T-helper 2 cell (primary cell): Measurements from ENCODE around the gene RNF115.
"Not testable (repeated sequence)": the region's sequence is repeated elsewhere in the genome, so short reads cannot be mapped to it uniquely, and the experiment has no call there.

Source experiments
- DNase-seq, 5 experiments: peaks; one replicate each; pipeline versions ENCODE4 v3.0.0 to v3.0.0-alpha.2; 2012 to 2022

Gene RNF115

DNA sequence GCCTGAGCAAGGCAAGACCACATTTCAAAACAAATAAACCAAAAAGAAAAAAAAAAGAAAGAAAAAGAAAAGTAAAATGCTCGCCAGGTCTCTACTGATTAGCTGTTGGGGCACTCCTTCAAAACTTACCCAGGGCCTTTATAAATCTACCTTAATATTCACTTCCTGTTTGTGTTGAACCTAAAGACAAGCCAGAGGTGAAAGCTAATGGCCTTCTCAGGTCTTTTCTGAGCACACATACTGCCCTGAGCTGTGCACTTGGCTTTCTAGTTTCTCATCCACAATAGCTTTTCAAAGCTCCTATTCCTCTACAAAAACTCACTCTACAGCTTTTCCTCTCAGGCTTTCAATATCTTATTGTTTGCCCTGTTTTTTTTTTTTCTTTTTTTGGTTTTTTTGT, 50.5 kb downstream of the RNF115 start:
- DNase-seq: no peak

DNA sequence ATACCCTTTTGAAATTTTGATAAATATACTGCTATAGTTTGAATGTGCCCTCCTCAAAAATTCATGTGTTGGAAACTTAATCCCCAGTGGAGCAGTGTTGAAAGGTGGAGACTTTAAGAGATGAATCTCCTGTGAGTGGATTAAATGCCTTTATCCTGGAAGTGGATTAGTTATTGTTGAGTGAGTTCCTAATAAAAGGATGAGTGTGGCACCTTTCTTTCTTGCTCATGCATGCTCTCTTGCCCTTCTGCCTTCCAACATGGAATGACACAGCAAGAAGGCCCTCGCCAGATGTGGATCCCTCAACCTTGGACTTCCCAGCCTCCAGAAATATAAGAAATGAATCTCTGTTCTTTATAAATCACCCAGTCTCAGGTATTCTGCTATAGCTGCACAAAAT, 52.8 kb downstream of the RNF115 start:
- no peak for DNase-seq

DNA sequence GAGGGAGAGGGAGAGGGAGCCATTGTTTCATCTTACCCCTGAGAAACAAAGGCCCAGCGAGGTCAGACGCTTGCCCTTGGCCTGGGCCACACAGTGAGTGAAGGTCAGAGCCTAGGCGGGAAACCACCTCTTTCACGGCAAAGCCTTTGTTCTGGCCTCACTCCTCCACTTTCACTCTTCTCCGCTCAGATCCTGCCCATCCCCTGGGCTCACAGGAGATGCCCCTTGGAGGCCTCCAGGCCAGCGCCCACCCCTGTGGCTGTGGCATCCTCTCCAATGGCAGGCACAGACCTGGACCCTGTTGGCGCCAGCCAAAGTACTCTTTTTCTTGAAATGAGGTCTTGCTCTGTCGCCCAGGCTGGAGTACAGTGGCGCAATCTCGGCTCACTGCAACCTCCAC, 55.9 kb downstream of the RNF115 start:
- not testable (repeated sequence) for DNase-seq

DNA sequence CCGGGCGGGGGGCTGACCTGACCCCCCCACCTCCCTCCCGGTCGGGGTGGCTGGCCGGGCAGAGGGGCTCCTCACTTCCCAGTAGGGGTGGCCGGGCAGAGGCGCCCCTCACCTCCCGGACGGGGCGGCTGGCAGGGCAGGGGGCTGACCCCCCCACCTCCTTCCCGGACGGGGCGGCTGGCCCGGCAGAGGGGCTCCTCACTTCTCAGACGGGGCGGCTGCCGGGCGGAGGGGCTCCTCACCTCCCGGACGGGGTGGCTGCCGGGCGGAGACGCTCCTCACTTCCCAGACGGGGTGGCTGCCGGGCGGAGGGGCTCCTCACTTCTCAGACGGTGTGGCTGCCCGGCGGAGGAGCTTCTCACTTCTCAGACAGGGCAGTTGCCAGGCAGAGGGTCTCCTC, 57.0 kb downstream of the RNF115 start:
- DNase-seq: not testable (repeated sequence)

DNA sequence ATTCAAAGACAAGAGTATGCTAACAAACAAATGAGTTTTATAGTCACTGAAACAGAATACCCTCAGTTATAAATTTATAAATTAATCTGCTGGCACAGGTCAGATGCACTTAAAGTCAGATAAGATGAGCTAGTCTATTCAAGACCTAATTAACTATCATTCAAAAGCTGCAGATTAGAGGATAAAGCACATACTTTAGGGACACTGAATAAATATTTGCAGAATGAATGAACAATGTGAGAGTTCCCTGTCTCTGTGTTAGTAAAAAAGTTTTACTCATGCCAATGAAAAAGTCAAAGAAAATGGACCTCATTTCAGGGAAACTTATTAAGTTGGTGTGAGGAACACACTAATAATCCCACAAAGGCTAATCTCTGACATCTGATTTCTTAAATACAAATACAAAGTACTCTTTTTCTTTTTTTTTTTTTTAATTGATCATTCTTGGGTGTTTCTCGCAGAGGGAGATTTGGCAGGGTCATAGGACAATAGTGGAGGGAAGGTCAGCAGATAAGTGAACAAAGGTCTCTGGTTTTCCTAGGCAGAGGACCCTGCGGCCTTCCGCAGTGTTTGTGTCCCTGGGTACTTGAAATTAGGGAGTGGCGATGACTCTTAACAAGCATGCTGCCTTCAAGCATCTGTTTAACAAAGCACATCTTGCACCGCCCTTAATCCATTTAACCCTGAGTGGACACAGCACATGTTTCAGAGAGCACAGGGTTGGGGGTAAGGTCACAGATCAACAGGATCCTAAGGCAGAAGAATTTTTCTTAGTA, 58.1 kb downstream of the RNF115 start:
- not testable (repeated sequence) for DNase-seq

DNA sequence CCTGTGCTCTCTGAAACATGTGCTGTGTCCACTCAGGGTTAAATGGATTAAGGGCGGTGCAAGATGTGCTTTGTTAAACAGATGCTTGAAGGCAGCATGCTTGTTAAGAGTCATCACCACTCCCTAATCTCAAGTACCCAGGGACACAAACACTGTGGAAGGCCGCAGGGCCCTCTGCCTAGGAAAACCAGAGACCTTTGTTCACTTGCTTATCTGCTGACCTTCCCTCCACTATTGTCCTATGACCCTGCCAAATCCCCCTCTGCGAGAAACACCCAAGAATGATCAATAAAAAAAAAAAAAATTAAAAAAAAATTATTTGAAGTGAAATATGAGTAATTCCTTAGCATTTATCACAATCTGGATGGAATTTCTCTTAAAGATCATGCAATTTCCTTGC, 58.8 kb downstream of the RNF115 start:
- DNase-seq: not testable (repeated sequence)

DNA sequence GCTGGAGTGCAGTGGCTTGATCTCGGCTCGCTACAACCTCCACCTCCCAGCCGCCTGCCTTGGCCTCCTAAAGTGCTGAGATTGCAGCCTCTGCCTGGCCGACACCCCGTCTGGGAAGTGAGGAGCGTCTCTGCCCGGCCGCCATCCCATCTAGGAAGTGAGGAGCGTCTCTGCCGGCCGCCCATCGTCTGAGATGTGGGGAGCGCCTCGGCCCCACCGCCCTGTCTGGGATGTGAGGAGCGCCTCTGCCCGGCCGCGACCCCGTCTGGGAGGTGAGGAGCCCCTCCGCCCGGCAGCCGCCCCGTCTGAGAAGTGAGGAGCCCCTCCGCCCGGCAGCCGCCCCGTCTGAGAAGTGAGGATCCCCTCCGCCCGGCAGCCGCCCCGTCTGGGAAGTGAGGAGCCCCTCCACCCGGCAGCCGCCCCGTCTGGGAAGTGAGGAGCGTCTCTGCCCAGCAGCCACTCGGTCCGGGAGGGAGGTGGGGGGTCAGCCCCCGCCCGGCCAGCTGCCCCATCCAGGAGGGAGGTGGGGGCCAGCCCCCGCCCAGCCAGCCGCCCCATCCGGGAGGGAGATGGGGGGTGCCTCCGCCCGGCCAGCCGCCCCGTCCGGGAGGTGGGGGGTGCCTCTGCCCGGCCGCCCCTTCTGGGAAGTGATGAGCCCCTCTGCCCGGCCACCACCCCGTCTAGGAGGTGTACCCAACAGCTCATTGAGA, 59.5 kb downstream of the RNF115 start:
- not testable (repeated sequence) for DNase-seq

DNA sequence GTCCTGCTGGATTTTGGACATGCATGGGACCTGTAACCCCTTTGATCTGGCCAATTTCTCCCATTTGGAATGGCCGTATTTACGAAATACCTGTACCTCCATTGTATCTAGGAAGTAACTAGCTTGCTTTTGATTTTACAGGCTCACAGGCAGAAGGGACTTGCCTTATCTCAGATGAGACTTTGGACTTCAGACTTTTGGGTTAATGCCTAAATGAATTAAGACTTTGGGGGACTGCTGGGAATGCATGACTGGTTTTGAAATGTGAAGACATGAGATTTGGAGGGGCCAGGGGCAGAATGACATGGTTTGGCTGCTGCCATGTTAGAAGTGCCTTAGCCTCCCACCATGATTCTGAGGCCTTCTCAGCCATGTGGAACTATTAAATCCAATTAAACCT, 61.9 kb downstream of the RNF115 start:
- DNase-seq: not testable (repeated sequence)

DNA sequence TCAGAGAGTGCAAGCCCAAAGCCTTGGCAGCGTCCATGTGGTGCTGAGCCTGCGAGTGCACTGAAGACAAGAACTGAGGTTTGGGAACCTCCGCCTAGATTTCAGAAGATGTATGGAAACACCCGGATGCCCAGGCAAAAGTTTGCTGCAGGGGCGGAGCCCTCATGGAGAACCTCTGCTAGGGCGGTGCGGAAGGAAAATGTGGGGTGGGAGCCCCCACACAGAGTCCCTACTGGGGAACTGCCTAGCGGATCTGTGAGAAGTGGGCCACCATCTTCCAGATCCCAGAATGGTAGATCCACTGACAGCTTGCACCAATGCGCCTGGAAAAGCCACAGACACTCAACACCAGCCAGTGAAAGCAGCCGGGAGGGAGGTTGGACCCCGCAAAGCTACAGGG, 62.4 kb downstream of the RNF115 start:
- not testable (repeated sequence) for DNase-seq

DNA sequence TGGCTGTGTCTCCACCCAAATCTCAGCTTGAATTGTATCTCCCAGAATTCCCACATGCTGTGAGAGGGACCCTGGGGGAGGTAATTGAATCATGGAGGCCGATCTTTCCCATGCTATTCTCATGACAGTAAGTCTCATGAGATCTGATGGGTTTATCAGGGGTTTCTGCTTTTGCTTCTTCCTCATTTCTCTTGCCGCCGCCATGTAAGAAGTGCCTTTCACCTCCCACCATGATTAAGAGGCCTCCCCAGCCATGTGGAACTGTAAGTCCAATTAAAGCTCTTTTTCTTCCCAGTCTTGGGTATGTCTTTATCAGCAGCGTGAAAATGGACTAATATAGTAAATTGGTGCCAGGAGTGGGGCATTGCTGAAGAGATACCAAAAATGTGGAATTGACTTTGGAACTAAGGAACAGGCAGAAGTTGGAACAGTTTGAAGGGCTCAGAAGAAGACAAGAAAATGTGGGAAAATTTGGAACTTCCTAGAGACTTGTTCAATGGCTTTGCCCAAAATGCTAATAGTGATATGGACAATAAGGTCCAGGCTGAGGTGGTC, 63.4 kb downstream of the RNF115 start:
- not testable (repeated sequence) for DNase-seq

DNA sequence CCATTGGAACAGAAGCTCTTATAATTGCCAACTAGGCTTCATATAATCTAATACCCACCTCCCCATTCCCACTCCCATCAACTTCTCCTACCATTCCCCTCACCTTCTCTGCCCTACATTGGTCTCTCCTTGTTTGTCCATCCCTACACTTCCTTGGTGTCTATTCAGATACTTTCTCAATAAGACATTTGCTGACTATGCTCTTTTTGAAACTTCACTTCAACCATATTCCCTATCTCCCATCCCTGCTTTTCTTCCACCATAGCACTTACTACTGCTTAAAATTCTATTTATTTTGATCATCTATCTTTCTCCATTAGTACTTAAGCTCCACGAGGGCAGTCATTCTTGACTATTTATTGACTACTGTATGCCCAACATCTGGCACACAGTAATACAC, 64.2 kb downstream of the RNF115 start:
- DNase-seq: no peak

DNA sequence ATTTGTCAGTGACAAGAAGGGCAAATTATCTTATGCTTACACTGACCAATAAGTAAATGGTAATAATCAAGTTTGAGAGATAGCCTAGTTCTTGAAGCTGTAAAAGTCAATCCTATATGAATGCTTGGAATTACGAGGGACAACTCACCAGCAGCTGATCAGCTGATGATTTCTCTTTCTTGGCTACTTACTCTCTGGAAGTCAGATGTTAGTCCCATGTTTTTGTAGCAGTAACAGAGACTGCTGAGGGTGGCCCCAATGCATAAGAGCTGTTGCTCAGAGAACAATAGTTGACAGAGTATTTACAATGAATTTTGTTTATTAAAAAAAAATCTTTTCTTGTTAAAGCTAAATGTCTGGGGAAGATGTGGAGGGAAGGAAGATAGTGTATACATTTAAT, 65.3 kb downstream of the RNF115 start:
- no peak for DNase-seq

DNA sequence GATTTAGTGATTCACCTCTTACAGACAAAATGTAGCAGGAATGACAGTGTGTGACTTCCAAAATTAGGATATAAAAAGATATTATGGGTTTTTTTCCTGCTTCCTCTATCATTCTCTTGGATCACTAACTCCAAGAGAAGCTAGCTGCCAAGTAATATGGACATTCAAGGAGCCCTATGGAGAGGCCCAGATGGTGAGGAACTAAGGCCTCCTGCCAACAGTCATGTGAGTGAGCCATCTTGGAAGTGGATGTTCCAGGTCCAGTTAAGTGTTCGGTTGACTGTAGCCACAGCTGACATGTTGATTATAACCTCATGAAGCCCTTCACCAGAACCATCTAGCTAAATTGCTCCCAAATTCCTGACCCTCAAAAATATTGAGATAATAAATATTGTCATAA, 65.8 kb downstream of the RNF115 start:
- DNase-seq: no peak

DNA sequence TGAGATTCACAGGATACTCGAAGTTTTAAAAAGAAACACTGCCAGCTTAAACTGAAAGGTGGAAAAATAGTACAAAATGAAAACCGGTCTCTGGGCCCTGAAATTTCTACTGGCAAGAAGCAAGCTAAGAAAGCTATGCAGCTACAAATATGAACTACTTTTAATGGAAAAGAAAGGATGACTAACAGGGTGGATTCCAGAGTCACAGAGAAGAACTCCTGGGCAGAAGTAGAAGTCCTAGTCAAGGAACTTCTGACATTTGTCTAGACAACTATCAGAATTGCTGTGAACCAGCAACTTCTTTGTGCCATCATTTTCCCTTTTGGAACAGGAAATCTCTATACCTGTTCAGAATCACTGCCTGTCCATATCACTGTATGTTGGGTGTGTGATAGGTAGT, 66.5 kb downstream of the RNF115 start:
- no peak for DNase-seq

DNA sequence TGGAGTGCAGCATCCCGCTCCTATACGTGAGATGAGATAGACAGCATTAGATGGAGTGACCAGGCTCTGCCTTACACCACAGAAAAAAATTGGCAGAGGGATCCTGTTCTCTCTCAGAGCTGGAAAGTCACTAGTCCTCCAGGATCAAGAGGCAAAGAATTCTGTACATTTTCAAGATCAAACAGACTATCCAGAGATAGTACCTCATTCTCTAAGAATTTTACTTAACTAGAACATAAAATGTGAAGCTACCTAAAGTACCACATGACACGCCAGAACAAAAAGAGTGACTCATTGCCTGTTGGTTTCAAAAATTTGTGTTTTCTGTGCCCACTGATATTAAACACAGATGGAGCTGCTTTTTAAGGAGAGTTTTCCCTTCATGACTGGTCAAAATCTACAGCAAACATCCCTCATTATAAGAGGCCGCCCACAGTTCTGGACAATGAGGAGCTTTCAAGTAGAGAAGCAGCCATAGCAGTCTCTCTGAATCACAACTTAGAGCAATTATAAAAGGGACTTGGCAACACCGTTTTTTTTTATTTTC, 72.3 kb downstream of the RNF115 start:
- no peak for DNase-seq

DNA sequence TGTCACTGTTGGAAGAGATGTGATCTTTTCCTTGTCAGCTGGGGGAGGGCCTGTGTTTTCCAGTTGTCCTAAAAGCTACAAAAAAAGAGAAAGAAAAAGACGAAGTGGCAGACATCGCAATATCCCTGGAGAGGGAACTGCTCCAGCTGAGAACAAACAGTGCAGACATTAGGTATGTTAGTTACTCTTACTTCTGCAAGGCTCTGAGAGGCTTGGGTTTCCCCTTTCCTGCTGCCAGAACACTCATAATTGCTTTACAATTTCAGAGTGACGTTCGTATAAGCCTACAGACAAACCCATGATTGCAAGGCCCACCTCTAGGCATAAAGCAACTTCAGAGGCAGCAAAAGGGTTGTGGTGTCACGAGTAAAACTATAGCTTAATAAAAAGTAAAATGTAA, 73.5 kb downstream of the RNF115 start:
- DNase-seq: no peak

DNA sequence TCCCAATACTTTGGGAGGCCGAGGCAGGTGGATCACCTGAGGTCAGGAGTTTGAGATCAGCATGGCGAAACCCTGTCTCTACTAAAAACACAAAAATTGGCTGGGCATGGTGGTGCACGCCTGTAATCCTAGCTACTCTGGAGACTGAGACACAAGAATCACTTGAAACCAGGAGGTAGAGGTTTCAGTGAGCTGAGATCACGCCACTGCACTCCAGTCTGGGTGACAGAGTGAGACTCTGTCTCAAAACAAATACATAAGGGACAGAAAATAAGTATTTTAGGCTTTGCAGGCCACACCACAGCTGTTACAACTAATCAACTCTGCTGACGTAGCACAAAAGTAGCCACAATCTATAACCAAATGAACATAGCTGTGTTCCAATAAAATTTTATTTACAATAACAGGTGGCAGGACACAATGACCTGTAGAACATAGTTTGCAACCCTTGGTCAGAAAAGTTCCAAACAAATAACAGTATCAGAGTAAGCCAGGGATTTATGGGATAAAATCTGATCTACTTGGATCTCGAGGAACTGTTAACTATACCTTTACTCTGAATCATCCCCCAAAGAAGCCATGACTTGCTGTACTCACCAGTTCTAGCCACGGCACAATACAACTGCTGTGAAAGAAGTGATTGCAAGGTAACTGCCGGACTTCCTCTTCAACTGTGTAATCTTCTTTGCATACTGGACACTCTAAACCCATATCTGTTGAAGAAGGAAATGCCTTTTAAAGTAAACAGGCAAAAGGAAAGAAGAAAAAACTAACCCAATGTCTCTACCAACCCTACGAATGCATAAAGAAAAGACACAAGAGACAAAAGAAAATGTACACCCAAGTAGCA, 76.3 kb downstream of the RNF115 start:
- DNase-seq: no peak

DNA sequence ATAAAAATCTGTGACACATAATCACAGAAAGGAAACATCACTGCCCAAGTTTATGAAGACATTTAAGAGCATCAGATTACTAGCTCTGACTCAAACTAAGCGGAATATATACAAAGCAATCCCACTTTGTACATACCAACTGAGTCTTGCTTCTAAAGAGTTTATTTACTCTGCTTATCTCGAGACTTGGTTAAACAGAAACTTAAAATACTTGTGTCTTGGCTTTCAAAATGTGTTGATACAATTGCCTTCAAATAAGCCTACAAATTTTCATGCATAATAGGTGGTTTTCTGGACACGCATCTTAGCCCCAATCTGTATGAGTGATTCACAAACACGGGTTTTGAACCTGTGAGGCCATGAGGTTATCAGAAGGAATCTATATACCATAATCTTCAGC, 83.6 kb downstream of the RNF115 start:
- no peak for DNase-seq

DNA sequence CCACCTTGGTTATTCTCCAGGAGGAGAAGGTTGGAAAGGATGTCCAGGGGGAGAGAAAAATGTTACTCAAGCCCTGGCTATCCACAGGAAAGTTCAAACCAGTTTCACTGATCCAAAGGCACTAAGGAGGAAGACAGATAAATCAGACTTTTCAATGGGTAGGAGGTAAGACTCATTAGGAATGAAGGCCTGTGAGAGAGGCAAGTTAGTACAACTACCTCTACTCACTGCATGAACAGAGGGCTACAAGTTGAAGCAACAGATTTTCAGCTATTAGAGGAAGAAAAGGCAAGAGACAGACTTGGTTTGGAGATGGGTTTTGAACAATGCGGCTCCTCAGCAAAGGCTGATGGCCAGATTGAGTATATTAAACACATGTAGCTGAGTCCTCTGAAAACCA, 87.7 kb downstream of the RNF115 start:
- no peak for DNase-seq

DNA sequence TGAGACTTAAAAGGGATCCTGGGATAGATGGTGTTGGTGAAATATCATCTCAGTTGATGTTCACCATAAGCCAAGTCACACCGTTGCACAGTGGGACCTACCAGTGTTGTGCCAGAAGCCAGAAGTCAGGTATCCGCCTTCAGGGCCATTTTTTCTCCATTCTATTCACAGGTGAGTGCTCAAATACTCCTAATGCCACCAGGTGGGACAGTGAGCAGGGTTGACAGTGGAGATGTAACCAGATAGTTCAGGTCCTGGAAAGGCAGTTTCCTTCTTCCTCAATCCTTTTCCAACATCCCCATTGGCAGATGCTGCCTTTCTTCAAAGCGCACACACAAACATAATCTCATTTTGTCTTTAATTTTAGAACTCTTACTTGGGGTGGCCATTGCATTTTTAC, 93.0 kb downstream of the RNF115 start:
- DNase-seq: no peak

DNA sequence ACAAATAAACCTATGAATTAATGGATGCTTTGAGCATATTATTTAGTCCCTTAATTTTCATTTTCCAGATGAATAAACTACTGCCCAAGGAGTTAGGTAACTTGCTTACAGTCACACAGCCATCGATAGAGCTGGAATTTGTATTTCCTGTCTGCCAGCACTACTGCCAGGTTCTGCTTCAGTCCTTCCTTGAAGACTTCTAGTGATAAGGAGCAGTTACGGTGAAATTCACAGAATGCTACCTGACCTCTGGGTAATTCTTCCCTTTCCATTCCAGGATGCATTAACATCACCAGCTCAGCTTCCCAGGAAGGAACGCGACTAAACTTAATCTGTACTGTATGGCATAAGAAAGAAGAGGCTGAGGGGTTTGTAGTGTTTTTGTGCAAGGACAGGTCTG, 93.4 kb downstream of the RNF115 start:
- DNase-seq: no peak

DNA sequence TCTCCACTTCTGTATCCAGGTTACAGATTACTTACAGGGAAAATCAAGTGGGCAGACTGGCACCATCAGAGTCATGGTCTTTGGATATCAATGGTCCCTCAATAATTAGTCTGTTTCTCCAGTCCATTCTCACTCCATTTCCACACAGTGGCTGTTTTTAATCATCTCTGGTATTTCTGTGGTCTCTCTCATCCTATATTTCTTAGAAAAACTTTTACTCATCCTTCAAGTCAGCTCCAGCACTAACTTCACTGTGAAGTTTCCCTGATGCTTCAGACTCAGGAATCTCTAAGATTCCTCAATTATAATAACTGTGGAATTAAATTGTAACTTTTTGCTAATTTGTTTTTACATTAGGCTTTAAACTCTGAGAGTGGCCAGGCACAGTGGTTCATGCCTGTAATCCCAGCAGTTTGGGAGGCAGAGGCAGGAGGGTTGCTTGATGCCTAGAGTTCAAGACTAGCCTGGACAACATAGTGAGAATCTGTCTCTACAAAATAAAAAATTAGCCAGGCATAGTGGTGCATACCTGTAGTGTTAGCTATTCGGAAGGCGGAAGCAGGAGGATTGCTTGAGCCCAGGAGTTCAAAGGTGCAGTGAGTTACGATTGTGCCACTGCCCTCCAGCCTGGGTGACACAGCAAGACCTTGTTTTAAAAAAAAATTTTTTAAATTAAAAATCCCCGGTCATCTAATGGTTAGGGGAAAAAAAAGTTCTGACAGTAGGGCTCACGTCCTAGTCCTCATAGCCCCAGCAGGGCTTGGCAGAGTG, 94.0 kb downstream of the RNF115 start:
- no peak for DNase-seq
